Endometrium (tissue), 2 donors: Measurements from ENCODE around the gene SAMD8.
"Not testable (repeated sequence)": the region's sequence is repeated elsewhere in the genome, so short reads cannot be mapped to it uniquely, and the experiment has no call there.

ENCODE experiments used
- FAIRE-seq: peaks from 2 replicates; lab custom pipeline; 2012; peaks lifted over from hg19 to GRCh38; lab: Jason Lieb, UNC
- donor health status: control.
- donor health status: control.

Gene SAMD8

DNA sequence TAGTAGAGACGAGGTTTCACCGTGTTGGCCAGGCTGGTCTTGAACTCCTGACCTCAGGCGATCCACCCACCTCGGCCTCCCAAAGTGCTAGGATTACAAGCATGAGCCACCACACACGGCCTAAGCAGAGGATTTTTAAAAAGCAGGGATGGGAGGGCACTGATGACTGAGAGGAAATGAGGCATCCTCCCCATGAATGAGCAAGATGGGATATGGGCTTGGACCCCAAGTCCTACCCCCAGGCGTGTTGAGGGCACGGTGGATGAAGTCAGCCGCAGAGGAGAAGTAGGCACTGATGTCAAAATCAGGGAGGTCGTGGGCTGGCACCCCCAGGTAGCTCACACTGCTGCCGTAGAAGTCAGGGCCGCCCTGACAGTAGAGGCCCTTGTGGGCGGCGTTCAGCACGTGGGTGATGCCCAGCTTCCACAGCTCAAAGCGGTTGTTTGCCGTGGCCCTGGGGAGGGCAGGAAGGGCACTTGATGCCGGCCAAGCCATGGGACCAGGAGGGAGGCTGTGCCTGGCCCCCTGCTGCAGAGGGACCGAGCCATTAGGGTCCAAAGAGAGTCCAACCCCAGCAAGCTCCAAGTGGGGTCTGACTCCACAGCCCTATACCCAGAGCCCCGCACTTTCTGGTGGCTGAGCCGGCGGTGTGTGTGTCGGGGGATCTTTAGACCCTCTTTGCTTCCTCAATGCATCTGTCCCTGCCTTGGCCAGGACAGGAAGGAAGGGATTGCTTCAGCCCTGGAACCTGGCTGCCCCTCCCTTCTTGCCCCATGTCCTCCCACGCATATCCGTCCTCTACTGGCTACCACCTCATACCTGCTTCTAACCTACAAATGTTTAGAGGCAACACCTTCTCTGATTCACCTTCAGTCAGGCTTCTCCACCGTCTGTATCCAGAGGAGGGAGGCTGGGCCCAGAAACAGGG is 3.4 kb upstream of the SAMD8 start:
- FAIRE-seq = no peak

DNA sequence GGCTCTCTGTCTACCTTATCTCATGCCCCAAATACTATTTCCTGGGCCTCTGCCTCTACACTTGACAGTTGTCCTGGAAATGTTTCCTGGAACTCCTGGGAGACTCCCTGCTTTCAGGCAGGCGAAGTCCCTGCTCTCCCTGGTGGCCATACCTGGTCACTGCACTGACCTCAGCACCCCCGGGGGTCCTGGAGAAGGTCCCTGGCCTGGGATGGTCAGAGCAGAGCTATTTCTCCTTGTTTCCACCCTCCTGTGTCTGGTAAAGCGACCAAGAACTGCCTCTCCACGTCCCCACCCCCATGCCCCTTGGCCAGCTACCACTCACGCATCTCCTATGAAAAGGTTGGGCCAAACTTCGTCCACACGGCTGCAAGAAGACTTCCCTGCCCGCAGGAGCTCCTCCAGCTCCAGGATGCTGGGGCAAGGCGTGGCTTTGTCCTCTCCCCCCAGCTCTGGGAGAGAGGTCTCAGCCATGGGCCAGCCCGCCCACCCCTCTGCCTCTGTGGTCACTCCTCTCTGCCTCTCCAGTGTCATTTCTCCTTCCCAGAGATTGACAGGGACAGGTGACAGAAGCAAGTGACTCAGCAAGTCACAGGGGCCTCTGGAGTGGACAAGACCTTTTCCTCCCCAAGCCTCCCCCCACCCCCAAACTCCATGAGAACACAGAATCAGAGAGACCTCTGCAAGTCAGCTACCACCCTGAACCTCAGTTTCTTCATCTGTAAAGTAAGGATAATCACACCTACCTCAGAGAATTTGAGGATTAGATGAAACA is 2.6 kb upstream of the SAMD8 start:
- FAIRE-seq = no peak

DNA sequence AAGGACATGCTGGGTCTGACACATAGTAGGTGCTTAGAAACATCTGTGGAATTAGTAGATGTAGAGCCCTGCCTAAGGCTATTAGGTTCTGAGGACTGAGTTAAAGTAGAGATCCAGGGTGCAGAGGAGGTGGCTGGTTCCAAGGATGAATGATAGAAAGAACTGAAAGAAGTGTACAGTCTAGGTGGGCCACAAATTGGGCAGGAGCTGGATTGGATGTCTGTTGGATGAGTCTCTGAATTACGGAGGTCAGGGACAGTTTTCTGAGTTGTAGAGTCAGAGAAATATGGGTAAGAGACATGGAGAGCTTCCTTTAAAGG is 2.0 kb upstream of the SAMD8 start:
- FAIRE-seq = no peak

DNA sequence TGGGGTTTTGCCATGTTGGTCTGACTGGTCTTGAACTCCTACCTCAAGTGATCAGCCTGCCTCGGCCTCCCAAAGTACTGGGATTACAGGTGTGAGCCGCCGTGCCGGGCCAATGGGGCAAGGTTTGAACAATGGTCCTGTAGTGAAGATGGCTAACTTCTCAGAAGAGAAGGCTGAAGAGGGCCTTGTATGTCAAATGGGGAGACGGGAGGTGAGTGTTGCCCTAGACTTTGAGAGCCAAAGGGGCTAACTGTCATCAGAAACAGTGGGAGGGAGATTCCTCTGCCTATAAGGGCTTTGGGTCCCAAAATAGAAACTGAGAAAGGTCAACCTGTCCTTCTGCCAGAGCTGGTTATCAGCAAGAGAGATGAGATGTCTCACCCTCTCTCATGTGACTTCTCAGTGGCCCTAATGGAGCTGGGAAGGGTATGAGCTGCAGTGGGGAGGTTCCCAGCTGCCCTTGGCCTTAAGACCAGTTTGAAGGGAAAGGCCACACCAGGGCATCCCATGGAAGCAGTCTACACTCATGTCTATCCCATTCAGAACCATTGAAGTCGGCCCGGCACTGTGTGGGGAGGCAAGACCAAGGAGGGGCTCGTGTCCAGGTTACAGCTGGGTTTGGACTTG is 1.3 kb upstream of the SAMD8 start:
- no peak for FAIRE-seq

DNA sequence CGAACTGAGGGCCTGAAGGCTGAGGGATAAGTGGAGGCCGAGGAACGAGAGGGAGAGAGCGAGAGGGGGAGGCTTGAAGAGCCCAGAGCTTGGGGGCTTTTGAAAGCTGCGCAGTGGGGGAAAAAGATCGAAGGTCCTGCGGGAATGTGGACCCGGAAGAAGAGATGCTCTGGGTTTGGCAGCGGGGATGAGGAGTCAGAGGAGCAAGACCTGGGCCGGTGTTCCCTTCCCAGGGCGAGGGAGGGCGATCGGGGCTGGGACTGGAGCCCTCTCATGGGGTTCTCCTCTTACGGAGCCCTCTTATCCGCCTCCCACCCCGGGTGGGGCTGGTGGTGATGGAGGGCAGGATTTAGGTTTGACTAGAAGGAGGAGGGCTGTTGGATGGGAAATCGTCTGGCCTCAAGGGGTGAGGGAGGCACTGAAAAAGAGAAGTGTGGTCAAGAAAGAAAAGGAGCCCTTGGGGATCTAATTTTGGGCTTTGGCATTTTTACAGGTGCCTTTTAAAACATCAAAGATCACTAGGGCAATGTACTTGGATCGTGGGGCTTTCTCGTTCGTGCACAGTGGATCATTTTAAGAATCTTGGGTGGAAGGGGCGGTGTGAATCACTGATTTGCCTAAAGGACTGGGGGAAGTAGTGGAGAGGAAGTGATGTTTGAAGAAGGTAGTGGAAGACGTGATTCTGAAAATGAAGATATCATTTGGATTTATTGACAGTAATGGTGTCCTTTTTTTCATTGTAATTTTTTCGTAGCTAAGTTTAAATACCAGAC is 637 bp downstream of the SAMD8 start:
- FAIRE-seq = no peak

DNA sequence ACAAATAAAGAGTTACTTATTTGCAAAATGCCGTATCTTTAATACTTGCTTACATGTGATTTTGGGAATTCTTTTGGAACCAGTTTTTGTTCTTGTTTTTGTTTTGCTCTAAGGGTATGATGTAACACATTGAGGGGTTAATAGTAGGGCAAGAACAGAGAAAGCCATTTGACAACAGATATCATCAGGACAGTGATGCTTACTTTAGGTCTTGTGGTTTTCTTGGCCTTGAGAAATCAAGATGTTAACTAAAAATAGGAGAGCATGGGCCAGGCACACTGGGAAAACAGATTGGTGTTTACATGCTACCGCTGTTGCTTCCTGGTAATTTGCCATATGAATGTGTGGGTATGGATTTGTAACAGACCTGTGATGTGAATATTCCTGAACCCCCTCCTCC is 3.7 kb downstream of the SAMD8 start:
- peak; percentile 83 for FAIRE-seq

DNA sequence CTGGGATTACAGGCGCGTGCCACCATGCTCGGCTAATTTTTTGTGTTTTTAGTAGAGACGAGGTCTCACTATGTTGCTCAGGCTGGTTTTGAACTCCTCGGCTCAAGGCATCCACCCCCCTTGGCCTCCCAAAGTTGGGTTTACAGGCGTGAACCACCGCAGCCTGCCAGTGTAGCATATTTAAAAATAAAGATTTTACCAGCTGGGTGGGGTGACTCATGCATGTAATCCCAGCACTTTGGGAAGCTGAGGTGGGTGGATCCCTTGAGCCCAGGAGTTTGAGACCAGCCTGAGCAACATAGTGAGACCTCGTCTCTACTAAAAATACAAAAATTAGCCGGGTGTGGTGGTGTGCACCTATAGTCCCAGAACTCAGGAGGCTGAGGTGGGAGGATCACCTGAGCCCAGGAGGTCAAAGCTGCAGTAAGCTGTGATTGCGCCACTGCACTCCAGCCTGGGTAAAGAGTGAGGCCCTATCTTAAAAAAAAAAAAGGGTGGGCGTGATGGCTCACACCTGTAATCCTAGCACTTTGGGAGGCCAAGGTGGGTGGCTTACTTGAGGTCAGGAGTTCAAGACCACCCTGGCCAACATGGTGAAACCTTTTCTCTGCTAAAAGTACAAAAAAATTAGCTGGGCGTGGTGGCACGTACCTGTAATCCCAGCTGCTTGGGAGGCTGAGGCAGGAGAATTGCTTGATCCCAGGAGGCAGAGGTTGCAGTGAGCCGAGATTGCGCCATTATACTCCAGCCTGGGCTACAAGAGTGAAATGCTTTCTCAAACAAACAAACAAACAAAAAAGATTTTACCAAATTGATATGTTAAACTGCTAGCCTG is 5.7 kb downstream of the SAMD8 start:
- FAIRE-seq = not testable (repeated sequence)

DNA sequence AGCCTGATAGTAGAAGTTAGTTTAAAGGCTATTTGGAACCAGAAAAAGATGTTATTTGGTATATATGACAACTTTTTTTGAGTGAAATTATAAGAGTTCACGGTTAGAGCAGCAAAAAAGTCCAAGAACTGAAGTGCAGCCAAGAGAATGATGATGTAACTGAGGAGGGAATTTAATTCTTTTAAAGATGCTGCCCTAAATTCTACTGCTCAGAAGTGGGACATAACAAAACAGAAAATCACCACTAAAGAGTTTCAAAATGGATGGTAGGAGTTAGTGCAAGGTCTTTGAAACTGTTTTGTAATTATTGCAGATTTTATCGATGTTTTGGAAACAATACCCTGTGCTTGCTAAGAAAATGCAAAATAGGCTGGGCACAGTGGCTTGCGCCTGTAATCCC is 6.5 kb downstream of the SAMD8 start:
- FAIRE-seq = peak; percentile 84

DNA sequence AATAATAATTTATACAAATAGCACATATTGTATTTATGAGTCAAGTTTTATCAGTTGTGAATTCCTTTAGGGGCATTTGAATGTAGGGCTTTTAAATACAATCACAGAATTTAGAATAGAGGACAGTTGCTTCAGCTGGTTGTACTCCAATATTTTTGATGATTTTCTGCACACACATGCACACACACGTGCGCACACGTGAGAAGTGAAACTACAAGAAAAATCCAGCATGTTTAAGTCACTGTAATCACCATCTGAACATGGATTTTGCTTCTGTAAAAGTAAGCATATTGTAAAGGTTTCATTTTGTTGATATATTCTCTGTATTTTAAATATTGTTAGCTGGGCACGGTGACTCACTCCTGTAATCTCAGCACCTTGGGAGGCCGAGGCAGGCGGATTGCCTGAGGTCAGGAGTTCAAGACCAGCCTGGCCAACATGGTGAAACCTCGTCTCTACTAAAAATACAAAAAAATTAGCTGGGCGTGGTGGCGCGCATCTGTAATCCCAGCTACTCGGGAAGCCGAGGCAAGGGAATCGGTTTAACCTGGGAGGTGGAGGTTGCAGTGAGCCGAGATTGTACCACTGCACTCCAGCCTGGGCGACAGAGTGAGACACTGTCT is 8.1 kb downstream of the SAMD8 start:
- FAIRE-seq = not testable (repeated sequence)

DNA sequence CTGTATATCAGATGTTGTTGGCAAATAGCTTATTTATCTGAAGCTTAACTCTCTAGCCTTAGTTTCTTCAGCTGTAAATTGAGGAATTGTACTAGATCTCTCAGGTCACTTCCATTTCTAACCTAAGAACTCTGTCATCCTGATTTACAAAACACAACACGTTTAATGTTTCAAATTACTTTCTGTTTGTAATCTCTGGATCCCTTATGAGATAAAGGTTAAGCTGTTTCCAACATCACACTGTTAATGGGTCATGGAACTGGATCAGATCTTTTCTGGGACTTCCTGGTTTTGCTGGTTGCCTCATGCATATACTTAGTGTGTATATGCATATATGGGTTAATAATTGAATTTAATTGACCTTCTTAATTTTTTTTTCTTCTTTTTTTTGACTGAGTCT is 9.9 kb downstream of the SAMD8 start:
- no peak for FAIRE-seq

DNA sequence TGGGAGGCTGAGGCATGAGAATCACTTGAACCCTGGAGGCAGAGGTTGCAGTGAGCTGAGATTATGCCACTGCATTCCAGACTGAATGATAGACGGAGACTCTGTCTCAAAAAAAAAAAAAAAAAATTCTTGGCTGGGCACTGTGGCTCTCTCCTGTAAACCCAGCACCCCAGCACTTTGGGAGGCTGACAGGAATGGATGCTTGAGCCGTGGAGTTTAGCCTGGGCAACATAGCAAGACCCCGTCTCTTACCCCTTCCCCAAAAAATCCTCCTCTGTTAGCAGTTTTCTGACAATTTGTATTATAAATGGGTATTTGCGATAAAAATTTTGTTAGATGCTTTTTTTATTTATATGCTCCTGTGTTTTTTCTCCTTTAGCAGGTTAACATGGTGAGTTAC is 11.0 kb downstream of the SAMD8 start:
- no peak for FAIRE-seq

DNA sequence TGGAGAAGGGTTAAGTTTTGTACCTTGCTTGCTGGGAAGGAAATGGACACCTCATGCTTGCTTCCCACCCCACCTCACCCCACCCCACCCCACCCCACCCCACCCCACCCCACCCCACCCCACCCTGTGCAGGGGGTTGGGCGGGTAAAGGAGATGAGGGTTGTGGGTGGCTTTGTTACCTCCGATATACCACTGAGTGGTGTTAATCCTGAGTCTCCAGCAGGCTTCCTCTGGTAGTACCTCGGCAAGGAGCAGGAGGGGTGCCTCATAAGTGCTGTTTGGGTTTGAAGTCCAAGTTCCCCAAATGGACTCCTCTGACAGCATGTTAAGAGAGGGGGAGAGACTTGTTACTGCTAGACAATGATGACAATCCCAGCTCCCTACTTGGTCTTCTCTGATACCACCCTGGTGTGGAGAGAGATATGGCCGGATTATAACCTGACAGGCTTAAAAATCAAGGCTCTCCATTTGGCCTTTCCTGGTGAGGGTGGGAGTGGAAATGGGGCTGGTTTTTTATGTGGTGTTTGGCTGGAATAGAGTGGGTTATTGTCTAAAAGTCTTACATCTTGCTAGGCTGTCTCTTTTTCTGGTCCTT is 11.7 kb downstream of the SAMD8 start:
- no peak for FAIRE-seq

DNA sequence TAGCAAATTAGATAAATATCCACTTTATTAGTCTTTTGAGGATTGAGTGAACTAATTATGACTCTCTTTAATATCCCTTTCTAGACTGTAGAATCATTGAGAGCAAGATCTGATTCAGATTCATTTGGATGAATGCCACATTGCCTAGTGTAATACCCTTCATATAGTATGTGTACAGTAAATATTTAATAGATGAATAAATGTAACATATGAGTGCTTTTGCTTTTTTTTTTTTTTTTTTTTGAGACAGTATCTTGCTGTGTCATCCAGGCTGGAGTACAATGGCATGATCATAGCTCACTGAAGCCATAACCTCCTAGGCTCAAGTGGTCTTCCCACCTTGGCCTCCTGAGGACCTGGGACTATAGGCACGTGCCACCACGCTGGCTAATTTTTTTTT is 14.8 kb downstream of the SAMD8 start:
- no peak for FAIRE-seq

DNA sequence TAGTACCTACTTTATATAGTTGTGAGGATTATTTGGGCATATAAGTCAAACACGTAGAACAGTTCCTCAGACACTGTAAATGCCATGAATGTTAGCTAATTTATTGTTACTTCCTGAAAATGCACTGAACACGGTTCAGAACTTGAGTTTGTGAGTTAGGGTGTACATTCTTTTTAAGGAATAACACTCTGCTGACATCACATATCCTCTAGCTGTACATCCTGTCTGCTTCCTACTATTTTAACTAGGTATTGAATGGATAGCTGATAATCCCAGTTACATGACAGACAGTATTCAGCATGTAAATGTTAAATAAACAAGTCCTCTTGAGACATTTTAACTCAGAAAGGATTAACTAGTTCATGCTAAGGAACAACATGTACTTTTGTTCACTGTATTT is 16.0 kb downstream of the SAMD8 start:
- no peak for FAIRE-seq

DNA sequence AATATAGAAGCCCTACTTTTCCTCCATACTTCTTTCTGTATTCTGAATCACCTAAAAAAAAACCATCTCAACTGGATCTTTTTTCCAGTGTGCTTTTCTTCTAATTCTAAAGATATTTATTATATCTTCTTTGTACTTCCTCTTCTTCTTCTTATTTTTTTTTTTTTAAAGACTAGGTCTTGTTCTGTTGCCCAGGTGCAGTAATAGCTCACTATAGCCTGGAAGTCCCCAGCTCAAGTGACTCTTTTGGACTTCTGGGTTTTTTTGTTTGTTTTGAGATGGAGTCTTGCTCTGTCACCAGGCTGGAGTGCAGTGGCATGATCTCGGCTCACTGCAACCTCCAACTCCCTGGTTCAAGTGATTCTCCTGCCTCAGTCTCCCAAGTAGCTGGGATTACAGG is 17.5 kb downstream of the SAMD8 start:
- FAIRE-seq = not testable (repeated sequence)

DNA sequence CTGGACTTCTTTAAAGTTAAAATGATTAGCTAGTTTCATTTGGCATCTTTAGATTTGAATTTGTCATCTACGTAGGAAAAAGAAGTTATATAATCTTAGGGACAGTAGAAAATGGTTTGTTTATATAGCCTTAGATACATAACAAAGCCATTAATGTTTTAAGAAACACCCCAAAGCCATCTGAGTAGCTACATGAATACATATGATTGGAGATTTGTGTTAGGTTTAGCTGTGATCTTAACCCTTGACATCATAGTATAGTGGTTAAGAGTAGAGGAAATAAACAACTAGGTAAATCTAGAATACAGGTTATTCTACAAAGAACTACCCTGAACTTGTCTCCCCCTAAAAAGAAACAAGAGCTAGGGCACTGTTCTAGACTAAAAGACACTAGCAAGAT is 18.1 kb downstream of the SAMD8 start:
- FAIRE-seq = no peak

DNA sequence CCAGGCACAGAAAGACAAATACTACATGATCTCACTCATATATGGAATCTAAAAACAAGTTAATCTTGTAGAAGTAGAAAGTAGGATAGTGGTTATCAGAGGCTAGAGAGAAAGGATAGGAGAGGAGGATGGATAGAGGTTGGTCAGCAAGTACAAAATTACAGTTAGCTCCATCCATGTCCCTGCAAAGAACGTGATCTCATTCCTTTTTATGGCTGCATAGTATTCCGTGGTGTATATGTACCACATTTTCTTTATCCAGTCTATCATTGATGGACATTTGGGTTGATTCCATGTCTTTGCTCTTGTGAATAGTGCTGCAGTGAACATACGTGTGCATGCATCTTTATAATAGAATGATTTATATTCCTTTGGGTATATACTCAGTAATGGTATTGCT is 22.2 kb downstream of the SAMD8 start:
- FAIRE-seq = not testable (repeated sequence)

DNA sequence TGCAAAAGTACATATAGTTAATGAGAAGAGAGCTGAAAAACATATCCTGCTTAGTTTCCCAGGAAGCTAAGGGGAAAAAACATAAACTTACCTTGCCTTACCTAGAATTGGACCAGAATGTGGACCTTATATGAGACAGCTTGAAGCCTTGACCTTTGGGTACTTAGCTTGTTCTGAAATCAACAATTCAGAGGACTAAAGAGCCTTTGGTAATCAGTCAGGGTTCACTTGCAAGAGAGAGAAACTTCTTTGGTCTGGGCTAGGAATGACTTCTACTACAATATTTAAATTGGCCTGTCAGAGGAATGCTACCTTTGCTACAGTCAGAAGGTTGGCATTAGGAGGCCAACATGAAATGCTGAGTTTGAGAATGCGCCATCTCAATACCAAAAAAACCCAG is 24.9 kb downstream of the SAMD8 start:
- no peak for FAIRE-seq

DNA sequence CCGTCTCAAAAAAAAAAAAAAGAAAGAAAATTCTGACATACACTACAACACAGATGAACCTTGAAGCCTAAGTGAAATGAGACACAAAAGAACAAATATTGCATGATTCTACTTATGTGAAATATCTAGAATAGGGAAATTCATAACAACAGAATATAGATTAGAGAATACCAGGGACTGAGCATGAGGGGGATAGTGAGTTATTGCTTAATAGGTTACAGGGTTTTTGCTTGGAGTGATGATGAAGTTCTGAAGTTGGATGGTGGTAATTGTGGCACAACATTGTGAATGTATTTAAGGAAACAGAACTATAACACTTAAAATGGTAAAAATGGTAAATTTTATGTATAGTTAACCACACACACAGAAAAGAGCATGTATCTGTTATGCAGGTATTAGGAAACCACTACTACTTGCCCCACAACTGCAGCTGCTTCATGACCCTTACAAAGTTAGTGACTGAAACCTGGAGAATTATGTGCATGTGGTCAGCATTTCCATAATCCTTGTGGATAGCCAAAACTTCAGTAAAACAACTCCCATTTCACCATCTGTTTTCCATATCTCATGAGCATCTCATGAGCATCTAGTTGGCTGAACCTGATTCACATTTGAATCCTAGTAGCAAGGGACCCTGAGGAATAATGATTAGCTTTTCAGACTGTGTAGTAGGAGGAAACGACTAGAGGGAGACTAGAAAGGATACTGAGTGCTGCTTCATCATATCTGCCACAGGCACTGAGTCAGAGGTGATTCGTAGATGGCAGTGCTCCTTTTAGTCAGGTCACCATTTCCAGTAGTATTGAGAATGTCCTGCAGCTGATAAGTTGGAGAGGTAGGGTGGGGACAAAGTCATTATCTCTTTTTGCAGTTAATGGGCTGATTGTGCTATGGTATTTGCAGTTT is 26.3 kb downstream of the SAMD8 start:
- no peak for FAIRE-seq
